HG02938 (cell line): Measurements from ENCODE around the gene NME4.

Experiments
- ATAC-seq: cut with Tn5 transposase; IDR thresholded peaks from one replicate; pipeline ENCODE4 v1.9.1; 2021; ENCODE audit warnings: mild to moderate bottlenecking, moderate library complexity; ENCODE audit not compliant: unreplicated experiment

The NME4 gene

DNA sequence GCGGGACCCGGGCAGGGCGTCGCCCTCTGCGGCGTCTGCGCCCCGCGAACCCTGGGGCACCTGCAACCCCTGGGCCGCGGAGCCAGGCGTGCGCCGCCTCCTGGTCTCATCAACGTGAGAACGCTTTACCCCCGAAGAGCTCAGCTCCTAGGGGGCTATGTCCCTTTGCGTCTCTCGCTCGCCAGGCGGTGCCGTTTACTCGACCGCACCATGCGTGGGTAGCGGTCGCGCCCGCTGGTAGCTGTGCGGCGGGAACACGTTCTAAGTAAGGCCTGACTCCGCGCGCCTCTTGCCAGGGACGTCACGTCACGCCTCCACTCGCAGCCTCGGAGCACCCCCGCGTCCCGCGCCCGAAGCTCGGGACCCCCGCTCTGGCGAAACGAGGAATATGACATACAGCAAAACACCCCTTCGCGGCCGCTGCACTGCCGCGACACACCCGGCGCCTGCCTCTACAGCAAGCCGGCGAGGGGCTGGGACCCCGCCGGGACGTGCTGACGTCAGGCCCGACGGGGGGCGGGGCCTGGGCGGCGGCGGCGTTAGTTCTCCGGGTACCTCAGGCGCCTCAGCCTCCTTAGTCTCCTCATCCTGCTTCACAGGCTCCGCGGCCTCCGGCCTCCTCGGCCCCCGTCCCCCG, 28.2 kb downstream of the NME4 start, which contains the start of gene RAB11FIP3:
Gene RAB11FIP3 (plus strand): TSS at position 568 of the 637 bp plus-strand sequence. CDS start 358 bp downstream, outside the sequence.
- peak; percentile 73 for ATAC-seq

DNA sequence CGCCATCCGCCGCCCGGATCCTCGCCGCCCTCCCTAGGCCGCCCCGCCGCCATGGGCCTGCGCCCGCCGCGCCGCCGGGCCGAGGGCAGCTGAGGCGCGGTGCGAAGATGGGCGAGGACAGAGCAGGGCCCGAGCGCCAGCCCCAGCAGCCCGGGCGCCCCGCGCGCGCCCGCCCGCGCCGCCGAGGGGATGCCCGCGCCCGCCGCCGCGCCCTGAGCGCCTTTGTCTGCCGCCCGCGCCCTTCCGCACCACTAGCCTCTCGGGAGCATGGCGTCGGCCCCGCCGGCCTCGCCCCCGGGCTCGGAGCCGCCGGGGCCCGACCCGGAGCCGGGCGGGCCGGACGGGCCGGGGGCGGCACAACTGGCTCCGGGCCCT, 28.7 kb downstream of the NME4 start:
- peak; percentile 37 for ATAC-seq

DNA sequence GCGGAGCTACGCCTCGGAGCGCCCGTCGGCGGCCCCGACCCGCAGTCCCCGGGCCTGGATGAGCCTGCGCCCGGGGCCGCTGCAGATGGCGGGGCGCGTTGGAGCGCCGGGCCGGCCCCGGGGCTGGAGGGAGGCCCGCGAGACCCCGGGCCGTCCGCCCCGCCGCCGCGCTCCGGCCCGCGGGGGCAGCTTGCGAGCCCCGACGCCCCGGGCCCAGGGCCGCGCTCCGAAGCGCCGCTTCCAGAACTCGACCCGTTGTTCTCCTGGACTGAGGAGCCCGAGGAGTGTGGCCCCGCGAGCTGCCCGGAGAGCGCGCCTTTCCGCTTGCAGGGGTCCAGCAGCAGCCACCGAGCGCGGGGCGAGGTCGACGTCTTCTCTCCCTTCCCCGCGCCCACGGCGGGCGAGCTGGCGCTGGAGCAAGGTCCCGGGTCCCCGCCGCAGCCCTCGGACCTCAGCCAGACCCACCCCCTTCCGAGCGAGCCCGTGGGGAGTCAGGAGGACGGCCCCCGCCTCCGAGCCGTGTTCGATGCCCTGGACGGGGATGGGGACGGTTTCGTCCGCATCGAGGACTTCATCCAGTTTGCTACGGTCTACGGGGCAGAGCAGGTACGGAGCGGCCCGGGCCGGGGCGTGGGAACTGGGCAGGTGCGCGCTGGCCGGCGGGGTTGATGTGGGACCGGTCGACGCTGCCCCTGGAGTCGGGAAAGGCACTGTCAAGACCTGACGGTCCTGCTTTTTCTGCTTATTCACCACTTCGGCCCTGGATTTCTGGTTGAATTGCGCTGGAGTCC, 29.3 kb downstream of the NME4 start:
- ATAC-seq, result peak; percentile 25

DNA sequence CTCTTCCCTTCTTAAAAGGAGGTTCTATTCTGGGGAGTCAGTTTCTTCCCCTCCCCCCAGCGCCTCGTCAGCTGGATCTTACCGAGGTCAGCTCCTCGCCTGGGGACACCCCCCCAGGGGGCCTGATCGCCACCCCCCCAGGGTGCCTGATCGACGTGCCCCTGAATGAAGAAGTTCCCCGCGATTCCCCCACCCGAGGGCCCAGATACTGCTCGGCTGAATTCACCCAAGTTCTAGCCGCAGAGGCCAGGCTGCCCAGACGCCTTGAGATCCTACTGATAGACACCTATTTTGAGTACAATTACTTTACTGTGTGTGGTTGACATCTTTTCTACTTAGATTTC, 29.9 kb downstream of the NME4 start:
- ATAC-seq, result no peak

DNA sequence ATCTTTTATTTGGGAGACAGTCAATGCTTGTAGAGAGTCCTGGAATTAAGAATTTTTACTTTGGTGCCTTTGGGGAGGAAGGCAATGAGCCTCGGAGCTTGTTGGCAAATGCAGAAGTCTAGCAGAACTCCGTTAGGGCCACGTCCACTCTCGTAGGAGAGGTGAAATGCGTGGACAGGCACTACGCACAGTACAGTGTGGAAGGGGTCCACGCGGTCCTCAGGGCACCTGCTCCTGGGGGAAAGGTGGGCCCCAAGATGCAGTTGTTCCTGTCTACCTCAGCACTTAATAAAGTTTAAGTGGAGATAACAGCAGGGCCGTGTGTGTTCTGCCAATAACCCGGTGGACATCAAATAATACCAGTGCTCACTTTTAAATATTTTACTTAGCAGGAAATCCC, 30.3 kb downstream of the NME4 start:
- no peak for ATAC-seq

DNA sequence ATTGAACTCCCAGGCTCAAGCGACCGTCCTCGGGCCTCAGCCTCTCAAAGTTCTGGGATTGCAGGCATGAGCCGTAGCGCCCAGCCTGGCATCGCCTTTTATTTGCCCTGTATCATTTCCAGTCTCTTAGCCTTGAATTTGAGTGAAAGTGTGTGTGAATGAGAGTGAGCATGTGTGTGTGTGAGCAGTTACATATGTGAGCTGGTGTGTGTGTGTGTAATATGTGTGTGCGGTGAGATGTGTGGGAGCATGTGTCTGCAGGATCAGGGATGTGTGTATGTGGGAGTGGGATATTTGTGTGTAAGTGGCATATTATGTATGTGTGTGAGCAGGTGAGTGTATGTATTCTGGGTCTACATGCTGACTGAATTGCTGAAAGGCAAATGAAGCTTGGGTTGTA, 33.9 kb downstream of the NME4 start:
- ATAC-seq, result no peak

DNA sequence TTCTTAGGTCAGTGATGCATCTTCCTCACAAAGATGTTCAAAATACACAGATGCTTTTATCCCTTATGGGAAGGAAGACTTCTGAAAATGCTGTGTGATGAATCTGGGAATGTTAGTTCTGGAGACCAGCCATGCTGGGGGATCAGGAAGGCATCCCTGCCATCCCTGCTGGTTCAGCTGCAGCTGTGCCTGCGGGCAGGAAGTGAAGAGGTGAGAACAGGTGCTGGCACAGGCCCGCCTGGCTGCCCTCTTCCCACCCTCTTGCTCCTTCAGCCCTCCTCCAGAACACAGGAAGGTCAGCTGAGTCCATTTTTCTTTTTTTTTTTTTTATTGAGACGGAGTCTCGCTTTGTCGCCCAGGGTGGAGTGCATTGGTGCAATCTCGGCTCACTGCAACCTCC, 43.6 kb downstream of the NME4 start:
- no peak for ATAC-seq

DNA sequence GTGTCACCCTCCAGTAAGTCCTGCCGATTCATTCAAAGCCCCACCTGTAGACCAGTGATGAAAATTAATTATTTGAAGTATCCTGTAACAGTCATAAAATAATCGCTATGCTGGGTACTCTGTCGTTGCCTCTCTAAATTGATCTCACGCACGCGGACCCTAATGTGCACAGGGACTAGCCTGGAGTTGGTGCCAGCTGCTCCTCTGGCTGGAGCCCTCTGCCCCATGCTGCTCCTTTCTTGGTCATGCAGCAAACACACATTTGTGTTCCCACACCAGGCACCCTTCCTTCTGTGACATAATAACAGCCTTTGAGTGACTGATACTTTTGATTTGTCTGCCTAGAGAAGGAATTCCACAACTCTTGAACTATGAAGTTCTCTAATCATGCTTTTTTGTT, 44.4 kb downstream of the NME4 start:
- ATAC-seq, result no peak

DNA sequence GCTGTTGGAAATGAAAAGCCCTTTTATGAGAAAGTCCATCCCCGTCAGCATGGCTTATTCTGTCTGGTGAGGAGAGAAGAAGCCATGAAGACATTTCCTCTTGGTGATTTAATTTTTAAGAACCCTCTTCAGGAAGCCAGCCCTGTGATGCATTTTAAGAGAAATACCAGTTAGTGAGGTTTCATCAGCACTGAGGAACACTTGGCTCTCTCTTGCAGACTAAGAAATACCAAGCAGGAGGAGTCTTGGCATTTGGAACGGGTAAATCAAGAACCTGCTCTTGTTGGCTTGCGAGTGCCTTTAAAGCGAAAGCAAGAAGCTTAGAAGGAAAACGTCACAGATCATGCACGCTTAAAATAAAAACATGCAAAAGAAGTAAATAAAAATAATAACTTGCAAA, 46.0 kb downstream of the NME4 start:
- no peak for ATAC-seq

DNA sequence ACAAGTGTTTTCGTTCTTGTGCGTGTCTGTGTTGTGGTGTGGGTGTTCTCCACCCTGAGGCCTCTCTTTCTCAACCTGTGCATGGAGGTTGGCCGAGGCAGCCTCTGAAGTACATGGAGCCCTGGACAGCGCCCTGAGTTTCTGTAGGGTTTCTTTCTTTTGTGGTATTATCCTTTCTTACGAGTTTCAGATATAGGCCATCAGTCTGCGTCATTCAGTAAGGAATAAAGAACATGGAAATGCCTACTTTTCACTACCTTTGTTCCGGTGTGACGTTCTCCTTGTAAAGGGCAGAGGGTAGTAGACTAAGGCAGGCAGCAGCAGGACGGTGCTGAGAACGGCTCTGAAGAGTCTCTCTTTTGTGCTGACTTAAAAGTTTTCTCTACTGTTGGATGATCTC, 47.0 kb downstream of the NME4 start:
- ATAC-seq, result no peak

DNA sequence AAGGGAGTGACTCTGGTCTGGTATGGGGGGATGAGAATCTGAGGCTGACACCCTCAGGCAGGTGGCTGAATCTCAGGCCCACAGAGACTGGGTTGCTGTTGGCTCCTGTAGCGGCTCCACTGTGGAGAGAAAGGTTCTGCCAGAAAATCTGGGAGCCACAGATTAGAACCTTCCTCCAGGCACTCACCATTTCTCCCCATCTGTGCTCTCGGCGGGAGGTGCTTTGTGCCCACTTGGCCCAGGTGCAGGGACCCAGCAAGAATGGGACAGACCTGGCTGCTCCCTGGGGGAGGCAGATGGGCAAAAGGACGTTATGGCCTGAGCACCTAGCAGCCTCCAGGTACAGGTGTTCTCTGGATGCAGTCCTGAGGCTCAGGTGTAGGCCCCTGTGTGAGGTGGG, 48.6 kb downstream of the NME4 start:
- no peak for ATAC-seq
